NCI-H345 (cell line): ENCODE results near the gene TBC1D10B.
"Not testable (repeated sequence)": the region's sequence is repeated elsewhere in the genome, so short reads cannot be mapped to it uniquely, and the experiment has no call there.

Experiments used
- DNase-seq: peaks from one replicate; lab custom pipeline; 2025; lab: John Stamatoyannopoulos, UW

Gene TBC1D10B

GRCh38 chr16:30324220-30324619 is 46.1 kb downstream of the TBC1D10B start:
- DNase-seq = not testable (repeated sequence)

- DNase-seq = not testable (repeated sequence)
Observed at GRCh38 chr16:30318647-30319046, 51.6 kb downstream of the TBC1D10B start.

GRCh38 chr16:30310937-30311336 is 59.4 kb downstream of the TBC1D10B start:
- DNase-seq = not testable (repeated sequence)

- not testable (repeated sequence) for DNase-seq
Observed at GRCh38 chr16:30309255-30309654, 61.0 kb downstream of the TBC1D10B start.
